ENCODE results near the gene GARIN5B.

Gene GARIN5B

GRCh38 chr19:55360902-55361301 is 2.2 kb downstream of the GARIN5B start:
- DNase-seq (ENCODE audit: low read depth), result no peak
- TF ChIP-seq CTCF (IDR thresholded peaks at IDR 0.05; ENCODE audit: control insufficient read depth, extremely low read depth, insufficient read depth), result no peak
- H3K4me3 ChIP-seq (ENCODE audit: low read depth, low read length), result no peak overlapping the region

GRCh38 chr19:55358943-55359908 is 3.8 kb downstream of the GARIN5B start:
- no peak for DNase-seq (ENCODE audit: low read depth)
- TF ChIP-seq CTCF (IDR thresholded peaks at IDR 0.05; ENCODE audit: control insufficient read depth, extremely low read depth, insufficient read depth), result no peak
- H3K4me3 ChIP-seq (ENCODE audit: low read depth, low read length), result no peak overlapping the region

GRCh38 chr19:55358493-55358892 is 4.6 kb downstream of the GARIN5B start:
- TF ChIP-seq CTCF (IDR thresholded peaks at IDR 0.05; ENCODE audit: control insufficient read depth, extremely low read depth, insufficient read depth), result no peak
- DNase-seq (ENCODE audit: low read depth), result no peak
- no peak overlapping the region for H3K4me3 ChIP-seq (ENCODE audit: low read depth, low read length)

- no peak for TF ChIP-seq CTCF (IDR thresholded peaks at IDR 0.05; ENCODE audit: control insufficient read depth, extremely low read depth, insufficient read depth)
- H3K4me3 ChIP-seq (ENCODE audit: low read depth, low read length), result no peak overlapping the region
- DNase-seq (ENCODE audit: low read depth), result no peak
Measured at GRCh38 chr19:55355213-55355821, 7.7 kb downstream of the GARIN5B start.

- DNase-seq (ENCODE audit: low read depth), result no peak
- TF ChIP-seq CTCF (IDR thresholded peaks at IDR 0.05; ENCODE audit: control insufficient read depth, extremely low read depth, insufficient read depth), result no peak
- peak within 1 kb of the TSS; percentile 36 for H3K4me3 ChIP-seq (ENCODE audit: low read depth, low read length)
Measured at GRCh38 chr19:55354698-55355212, 8.3 kb downstream of the GARIN5B start, which contains the start of gene COX6B2. COX6B2 (minus strand) TSS chr19:55354719; CDS start chr19:55354521, 198 bp downstream.

- DNase-seq (ENCODE audit: low read depth), result no peak
- no peak for TF ChIP-seq CTCF (IDR thresholded peaks at IDR 0.05; ENCODE audit: control insufficient read depth, extremely low read depth, insufficient read depth)
- H3K4me3 ChIP-seq (ENCODE audit: low read depth, low read length), result peak overlapping the region; percentile 36
Measured at GRCh38 chr19:55353803-55354697, 9.0 kb downstream of the GARIN5B start.

All from LNCaP clone FGC (cell line).